SIG-M5 treated with dmso at 0.1 percent for 504 hours (cell line): ENCODE data around the gene ATXN1.

Source experiments
- DNase-seq: peaks from one replicate; lab custom pipeline; 2025; ENCODE audit not compliant: unreplicated experiment; lab: John Stamatoyannopoulos, UW

The ATXN1 gene

DNA sequence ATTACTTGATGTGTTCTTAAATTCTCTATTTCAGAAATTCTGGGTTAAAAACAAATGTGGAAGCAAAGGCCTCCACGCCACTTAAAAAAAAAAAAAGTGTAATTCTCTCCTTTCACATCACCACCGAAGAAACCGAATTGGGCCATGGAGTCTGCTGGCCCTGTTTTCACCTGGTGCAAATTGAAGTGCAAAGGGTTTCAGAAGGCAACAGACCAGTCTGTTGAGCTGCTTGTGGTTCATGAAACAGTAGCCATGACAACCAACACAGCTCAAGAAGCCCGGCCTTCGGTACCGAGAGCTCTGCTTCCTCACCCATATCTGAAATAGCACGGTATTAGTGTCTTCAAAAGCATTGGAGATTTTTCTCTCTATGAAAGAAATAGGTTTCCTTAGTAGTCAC, 459.7 kb downstream of the ATXN1 start:
- DNase-seq, result no peak

DNA sequence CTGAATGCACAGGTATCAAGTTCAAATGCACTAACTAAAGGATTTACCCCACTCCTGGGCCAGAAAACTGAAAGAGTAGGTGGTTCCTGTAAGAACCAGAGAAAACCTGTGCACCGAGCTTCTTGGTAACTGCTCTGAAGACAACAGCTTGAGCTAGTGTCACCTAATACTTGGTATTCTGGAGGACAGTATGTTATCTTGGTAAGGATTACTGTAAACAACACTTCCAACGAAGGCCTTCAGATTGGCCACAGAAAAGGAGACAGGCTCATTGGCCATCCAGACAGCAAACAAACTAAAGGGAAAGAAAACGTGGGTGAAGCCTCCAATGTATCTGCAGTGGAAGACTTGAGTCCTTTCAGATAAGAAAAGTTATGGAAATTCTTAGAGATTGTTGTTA, 461.4 kb downstream of the ATXN1 start:
- DNase-seq, result no peak

DNA sequence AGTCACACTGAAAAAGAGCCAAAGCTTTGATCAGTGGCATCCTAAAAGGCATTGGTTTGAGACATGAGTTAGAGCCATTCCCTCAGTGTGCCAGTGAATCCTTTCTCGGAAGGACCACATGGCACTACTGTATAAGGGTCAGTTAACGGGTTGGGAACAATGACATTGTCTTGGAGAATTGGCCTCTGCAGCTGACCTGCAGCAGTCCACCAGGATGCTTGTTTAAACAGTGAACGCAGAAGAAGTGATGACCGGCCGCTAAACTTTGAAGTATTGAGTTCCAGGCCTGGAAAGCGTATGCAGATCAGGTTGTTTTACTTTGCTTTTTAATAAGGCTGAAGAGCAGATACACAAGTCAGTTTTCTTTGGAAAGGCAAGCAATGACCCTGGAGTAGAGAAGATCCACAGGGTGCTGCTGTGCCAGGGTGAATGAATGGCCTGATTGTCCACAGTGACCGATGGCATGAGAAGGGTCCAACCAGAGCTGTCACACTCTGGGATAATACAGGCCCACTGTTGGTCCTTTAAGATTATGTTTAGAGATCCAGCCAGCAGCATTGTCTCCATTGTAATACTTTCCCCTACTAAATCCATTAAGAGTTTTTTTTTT, 465.1 kb downstream of the ATXN1 start:
- DNase-seq, result no peak

DNA sequence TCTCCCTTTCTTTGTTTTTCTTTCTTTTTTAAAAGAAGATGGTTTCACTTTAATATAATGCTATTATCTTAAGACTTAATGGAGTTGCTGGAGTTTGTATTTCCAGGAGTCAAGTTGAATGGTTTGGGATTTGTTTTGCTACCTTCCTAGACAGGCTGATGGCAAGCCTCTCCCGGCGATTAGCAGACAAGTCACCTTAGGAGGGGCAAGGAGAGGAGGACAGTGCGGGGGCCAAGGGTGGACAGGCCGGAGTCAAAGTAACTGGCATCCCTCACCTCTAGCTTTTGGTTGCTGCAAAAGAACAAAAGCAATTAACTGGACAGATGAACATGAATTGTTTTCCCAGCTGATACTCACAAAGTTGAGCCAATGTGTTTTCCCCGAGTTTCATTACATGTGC, 465.8 kb downstream of the ATXN1 start:
- no peak for DNase-seq

DNA sequence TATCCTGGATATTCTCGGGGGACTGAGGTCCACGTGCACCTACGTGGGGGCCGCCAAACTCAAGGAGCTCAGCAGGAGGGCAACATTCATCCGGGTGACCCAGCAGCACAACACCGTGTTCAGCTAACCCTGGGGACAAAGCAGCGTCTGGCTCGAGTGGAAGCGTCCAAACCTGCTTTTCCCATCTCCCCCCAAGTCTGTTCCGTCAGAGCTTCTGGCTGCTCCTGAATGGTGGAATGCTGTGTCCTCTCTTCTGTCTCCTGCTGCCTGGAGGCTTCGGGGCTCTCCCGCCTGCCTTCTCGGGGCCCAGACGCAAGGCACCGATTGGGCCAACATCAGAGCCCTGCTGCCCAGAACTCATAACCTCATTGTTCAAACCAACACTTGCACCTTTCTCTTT, 466.2 kb downstream of the ATXN1 start:
- DNase-seq, result no peak

DNA sequence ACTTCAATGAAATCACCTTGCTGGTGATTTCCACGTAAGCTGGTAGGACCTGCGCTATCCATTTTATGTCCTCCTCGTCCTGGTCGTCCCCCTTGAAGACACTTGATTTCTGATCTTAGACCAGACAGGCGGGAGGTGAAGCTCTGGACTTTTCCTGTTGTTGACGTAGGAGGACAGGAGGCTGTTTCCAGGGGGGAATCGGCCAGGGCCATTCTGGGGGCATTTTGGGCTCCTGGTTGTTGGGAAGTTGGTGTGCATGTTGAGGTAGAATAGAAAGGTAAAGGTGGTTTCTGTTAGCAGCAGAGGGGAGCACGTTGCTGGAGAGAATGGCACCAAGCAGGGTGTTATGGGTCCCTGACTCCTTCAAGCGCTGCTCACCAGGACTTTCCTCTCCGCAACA, 466.9 kb downstream of the ATXN1 start:
- DNase-seq, result no peak

DNA sequence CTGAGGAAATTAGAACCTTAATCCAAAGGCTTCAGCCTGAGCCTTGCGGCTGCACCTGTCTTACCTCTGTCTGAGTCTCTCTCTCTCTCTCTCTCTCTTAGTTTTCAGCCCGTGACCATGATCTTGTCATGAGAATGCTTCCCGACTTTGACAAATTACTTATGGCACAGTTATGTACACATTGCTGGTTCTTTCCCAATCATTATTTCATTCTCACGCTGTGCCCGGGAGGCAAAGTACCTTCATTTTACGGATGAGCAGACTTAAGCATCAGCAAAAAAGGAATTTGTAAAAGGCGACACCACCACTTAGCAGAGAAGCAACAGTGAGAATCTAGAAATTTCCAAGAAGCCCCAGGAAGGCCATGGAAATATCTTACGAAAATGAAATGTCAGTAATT, 468.3 kb downstream of the ATXN1 start:
- DNase-seq, result no peak

DNA sequence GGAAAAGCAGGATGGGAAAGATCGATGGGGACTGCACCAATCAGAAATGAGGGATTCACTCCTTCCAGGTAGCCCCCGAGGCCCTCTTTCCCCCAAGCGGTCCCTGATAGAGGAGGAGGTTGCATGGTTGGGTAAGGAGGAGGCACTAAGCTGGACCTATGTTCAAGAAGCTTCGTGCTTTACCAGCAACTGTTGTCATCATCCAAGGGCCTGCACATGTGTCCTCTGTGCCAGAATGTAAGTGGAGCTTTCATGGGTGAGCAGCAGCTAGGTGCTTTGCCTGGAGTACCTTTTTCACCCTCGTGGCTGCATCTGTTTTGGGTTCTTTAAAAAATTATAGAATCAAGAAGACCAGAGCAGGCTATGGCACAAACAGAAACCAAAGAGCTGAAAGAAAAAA, 468.8 kb downstream of the ATXN1 start:
- no peak for DNase-seq

DNA sequence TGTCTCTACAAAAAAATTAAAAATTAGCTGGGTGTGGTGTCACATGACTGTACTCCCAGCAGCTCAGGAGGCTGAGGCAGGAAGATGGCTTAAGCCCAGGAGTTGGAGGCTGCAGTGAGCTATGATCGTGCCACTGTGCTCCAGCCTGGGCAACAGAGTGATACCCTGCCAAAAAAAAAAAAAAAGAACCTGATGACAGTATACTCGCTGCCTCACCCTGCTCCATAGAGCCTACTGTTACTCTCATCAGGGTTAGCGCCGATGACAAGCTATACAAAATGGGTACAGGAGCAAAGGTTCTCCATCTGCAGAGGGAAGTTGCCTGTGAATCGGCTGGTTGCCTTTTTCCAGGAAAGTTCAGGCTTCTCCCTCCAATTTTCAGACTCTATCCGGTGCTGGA, 469.5 kb downstream of the ATXN1 start:
- no peak for DNase-seq

DNA sequence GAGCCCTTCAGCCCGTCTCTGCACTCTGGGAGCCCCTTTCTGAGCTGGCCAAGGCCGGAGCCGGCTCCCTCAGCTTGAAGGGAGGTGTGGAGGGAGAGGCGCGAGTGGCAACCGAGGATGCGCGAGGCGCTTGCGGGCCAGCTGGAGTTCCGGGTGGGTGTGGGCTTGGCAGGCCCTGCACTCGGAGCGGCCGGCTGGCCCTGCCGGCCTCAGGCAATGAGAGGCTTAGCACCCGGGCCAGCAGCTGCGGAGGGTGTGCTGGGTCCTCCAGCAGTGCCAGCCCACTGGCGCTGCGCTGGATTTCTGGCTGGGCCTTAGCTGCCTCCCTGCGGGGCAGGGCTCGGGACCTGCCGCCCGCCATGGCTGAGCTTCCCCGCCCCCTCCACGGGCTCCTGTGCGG, 473.1 kb downstream of the ATXN1 start:
- no peak for DNase-seq

DNA sequence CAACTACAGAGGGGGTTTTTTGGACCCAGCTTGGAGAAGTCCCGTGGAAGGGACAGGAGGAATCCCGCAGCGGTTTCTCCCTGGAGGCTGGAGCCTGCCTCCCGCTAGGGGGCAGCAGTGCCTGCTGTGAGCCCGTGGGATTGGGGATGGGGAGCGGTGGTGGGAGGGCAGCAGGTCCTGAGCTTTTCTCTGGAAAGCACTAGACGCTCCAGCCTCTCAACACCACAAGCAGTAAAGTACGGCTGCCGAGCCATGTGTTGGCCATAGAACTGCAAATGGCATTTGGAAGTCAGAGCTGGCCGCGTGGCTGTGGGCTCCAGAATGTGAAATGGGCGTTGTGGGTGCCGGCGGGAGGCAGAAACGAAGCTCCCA, 475.1 kb downstream of the ATXN1 start:
- DNase-seq, result no peak

DNA sequence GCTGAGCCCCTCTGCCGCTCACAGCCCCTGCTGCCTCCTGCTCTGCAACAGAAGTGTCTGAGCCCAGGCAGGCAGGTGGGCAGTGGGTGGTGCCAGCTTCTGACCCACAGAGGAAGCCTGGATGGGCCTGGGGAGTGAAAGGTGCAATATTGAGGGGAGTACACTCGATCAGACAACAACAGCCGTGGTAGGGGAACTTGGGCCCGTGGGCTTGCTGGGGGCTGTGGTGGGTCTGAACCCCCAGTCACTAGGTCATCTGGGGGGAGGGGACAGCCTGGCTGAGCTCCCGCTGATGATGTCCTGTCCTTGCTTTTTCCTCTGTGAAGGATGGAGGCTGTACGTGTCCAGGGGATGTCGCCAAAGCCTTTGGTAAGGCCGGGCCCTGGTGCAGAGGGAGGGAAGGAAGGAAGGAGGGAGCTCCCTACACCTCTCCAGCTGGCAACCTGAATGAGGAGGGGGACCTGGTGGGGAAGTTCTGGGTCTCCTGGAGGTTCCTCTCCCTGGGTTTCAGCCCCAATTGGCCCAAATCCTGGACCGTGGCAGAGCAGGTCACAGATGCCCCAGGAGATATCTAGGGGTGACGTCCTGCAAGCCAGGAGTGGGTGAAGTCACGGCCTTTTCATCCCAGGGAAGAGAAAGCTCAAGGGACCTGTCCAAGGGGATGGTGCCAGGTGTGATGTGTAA, 475.7 kb downstream of the ATXN1 start:
- no peak for DNase-seq

DNA sequence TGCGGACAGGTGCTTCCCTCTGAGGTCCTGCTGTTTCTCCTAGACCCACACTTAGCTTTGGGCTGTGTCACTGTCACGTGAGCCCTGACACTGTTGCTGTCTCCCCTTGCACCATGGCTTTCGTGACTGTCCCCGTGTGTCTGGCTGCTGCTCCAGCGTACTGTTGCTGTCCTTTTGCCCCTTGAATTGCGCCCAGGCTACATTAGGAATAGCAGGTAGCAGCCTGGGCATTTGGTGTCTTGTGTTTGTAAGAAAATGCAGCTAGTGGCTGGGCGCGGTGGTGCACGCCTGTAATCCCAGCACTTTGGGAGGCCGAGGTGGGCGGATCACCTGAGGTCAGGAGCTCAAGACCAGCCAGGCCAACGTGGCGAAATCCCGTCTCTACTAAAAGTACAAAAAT, 476.8 kb downstream of the ATXN1 start:
- no peak for DNase-seq

DNA sequence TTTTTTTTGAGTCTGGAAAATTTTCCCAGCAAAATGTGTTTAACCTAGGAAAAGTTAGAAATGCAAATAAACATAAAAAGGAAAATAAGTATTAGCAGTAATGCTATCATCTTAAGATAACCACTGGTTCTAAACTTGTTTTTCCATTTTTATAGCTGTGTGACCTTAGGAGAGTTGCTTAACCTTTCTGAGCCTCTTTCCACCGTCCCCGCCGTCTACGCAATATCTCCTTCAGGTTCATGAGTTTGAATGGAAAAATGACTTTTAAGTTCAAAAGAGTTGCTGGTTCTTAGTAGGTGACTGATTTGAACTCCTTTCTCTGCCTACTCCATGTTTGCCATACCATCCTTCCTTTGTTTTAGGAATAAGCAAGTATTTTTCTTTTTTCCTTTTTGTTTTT, 478.9 kb downstream of the ATXN1 start:
- DNase-seq, result no peak

DNA sequence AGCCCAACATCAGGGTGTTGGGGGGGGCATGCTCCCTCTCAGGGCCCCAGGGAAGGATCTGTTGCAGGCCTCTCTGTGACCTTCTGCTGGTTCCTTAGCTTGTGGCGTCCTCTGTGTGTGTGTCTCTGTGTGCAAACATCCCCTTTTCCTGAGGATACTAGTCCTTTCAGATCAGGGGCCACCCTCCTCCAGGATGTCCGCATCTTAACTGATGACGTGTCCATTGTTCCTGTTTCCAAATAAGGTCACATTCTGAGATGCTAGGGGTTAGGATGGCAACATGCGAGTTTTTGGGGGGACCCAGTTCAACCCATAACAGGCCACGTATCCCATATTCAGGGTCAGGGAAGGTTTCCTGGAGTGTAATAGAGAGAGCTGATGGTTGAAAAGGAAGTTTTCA, 482.0 kb downstream of the ATXN1 start:
- DNase-seq, result no peak

DNA sequence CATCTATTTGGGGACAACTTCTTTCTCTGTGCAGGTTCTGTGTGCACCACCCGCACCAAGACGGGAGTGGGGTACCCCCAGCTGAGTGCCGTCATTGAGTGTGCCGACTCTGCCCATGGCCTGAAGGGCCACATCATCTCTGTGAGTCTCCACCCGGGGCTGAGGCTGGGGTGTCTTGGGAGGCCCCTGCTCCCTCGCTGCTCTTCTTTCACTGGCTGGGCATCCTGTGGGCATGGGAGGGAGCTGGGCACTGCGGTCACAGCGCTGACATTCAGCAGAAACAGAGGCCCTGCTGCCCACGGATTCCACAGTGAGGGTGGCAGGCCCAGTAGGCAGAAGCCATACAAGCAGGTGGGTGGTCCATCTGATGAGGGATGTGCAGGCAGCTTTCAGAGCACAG, 482.5 kb downstream of the ATXN1 start:
- DNase-seq, result no peak

DNA sequence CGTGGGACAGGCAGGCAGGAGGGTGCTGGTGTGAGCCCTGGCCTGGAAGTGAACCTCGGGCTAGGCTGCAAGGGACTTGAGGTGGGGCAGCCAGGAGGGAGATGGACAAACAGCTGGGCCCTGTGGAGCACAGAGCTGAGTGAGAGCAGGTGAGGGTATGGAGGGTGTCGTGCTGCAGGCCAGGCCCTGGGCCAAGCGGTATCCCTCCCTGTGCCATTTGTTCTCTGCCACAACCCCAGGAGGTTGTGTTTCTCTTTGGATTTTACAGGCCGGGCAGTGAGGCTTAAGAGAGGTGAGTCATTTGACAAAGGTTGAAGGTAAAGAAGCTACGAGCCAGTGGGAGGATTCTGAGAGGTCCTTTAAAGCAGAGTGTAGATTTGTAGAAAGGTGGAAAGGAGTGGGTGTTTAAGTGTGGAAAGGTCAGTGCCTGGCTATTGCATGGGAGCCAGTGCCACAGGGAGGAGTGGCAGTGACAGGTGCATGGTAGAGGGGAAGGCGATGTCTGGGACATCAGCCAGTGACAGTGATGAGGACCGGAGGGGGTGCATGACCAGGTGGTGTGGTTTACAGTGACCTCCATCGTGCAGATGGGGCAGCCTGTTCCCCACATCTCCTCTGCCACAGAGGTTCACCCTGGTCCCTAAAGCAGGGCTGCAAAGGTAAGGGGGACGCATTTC, 483.1 kb downstream of the ATXN1 start:
- DNase-seq, result no peak

DNA sequence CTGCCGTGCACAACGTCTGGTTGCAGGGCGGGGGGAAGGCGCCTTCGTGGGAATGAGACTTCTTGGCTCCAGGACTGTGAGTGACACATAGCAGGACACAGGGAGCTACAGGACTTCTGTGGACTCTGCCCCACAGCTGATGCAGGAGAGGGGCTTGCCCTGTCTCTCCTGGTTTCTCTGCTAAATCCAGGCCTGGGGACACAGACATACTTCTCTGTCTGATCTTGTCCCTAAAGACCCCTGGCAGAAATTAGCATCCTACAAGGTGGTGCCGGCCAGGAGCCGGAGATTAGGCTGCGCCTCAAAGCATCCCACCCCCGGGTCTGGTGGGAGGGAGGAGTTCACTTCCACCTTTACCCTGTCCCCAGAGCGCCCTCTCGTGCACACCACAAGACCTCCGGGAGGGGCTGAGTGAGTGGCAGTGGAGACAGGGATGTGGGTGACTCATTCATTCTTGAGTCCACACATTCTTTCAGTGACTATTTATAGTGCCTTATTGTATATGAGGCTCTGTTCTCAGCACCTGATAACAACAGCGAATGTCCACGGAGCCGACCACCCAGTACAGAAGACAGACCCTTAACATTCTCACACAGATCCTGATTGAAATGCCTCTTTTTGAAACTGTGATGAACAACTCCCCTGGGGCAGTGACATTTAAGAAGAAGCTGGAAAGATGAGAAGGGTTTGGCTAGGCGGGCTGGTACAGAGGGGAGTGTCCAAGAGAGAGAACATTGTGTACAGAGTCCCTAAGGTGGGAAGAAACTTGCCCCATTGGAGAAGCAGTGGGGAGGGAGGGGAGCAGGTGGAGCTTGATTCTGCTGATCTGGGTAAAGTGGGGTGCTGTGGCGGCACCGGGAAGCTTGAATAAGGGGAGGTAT, 483.9 kb downstream of the ATXN1 start:
- peak; percentile 81 for DNase-seq

DNA sequence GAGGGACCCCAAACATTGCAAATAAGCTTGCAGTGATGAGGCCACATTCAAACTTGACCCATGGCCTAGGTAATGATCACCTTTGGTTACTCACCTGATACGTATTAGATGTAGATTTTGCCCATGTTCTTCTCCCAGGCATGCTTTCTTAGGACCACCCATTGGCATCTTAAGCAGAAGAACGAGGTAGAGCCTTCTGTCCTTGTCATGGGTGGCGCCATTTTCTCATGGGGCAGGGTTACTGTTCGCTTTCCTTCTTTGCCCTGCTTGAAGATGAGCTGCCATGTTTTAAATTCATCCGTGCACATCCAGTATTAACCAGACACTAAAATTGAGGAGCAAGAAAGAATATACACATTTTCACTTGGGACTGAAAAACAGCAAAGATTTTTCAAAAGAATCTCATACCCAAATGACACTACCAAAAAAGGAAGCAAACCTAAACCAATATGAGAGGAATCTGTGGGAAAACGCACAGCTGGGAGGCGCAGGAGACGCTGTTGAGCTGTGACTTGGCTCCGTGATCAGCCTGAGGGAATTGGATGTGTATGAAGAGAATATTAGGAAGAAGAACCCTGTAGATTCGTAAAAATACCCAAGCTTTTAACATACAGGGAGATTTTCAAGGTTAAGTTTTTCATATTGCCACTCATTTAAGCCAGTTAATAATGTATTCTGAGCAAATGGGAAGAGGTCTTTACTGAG, 486.2 kb downstream of the ATXN1 start:
- no peak for DNase-seq

DNA sequence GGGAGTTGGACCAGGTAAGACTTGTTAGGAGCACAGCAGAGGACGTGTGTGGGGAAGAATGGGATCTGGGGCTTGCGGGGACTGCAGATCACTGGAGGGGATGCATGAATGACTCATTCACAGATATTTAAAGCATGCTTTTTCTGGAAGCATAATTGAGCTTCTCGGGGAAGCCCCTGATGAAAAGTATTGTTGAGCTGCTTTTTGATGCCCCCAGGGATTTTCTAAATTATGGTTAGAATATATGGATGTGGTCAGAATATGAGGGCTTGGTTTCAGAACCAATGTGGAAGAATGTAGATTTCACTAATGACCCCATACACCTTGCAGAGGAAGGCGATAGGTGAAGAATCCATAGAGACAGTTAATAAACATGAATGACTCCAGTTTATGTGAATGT, 486.8 kb downstream of the ATXN1 start:
- DNase-seq, result no peak

DNA sequence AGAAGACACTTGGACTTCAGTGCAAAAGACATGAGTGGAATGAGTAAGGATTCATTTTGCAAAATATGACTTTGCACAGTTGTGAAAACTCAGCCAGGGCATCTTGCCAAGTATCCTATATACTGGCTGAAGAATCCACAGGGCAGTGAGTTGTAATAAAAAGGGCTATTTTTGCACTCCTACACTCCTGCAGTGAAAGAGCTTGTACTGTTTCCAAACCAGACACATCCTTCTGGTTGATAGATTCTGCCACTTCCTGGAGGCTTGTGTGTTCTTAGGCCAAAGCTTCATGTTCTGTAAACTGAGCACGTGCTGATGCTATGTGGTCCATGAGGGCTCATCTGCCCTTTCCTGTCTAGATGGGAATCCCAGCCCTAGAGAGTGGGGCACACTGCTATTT, 488.0 kb downstream of the ATXN1 start:
- DNase-seq, result no peak
